Right renal pelvis (tissue), 4 donors: Measurements from ENCODE around the gene POFUT1. TPM values are rescaled to one million over a fixed set of nuclear protein-coding genes. Genes with fewer than 3 reads are reported as not detected.
A peak's percentile ranks its signal among the peaks of the same experiment; 100 is the strongest.
"Not testable (repeated sequence)": the region's sequence is repeated elsewhere in the genome, so short reads cannot be mapped to it uniquely, and the experiment has no call there.

ENCODE experiments used
- DNase-seq, 4 donors: peaks; one replicate each; pipeline ENCODE4 v3.0.0-alpha.2; 2013; ENCODE audit warnings: low read depth in 4 of 4, low spot score in 3 of 4, missing footprints in 1 of 4
- polyA plus RNA-seq, 4 donors: library from polyadenylated mRNA; unstranded; fragments of 120-200 nt; gene quantifications; one replicate each; pipeline ENCODE4 v1.2.1, GENCODE V29; 2013; ENCODE audit not compliant: insufficient read length in 4 of 4

POFUT1 gene
- polyA plus RNA-seq, result 10 to 100 TPM; 46.6 to 55.5 (median 49.2) TPM

DNA sequence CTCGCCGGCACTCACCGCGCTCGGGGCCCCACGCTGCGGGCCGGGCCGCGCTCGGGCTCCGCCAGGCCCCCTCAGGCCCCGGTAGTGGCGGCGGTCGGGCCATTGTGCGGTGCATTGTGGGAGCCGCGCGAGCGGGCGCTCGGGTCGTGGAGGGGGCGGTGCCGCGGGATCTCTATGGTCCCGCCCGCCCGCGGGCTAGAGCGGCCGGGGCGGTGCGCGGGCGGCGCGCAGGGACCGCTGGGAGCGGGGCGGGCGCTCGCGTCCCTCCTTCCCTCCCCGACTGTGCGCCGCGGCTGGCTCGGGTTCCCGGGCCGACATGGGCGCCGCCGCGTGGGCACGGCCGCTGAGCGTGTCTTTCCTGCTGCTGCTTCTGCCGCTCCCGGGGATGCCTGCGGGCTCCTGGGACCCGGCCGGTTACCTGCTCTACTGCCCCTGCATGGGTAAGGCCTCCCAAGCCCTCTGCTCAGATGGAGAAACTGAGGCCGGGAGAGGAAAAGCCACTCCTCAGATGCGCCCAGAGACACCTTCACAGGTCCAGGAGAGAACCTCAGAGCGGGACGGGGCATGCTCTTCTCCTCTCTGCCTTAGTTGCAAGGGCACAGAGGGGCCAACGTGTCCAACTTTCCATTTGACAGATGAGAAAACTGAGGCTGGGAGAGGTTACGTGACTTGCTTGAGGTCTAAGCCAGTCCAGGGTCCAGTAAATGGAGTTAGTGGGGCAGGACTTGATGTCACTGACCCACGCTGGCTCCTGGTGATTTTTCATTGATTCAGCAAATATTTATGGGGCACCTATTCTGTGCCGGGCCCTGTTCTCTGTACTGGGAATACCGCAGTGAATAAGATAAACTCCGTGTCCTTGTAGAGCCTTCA is at the start of gene POFUT1, which contains the start of gene PLAGL2:
Gene POFUT1, plus strand, starts transcription at position 255 of the 873 bp plus-strand sequence. Its CDS starts 62 bp downstream, at position 317.
Gene PLAGL2, minus strand, starts transcription at position 118 of the 873 bp plus-strand sequence. CDS start 5,565 bp downstream, outside the sequence.
- peak; percentile 76 to 85 (median 80) for DNase-seq

DNA sequence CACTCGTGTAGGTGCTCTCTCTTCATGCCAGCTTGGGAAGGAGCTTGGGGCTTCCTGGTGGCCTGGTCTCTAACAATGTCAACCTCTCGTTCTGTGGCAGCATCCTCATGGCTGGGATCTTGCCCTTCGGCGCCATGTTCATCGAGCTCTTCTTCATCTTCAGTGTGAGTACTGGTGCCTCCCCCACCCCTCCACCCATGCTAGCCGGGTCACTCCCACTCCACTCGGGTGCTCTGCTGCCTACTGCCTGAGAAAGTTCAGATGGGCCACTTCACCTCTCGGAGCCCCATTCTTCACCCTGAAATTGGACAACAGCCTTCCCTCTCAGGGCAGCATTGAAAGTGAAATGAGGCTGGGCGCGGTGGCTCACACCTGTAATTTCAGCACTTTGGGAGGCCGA is 49.3 kb upstream of the POFUT1 start:
- no peak for DNase-seq

DNA sequence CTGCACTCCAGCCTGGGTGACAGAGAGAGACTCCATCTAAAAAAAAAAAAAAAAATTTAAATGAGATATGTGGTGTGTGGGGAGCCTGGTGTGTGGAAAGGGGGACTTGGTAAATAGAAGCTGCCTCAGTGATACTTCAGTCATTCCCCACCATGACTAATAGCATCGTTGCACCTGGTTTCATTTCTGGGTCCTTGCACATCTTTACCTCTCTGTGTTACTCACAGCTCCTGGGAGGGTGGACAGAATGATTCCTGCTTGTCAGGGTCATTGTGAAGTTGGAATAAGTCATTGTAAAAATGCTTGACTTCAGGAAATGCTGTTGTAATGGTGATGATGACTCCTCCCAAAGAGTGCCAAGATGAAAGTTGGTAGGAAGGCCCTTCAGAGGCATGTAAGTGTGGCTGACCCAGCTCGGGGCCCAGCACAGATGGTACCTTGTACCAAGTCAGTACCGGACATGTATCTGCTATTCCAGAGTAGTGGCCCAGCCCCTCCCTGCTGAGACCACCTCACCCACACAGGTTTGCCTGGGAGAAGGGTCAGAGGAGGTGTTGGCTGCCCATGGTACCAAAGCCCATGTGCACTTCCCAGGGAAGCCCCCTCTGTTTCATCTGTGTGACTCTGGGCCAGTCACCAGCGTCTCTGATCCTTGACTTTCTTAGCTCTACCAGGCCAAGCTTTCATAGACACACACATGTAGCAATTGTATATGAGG is 48.6 kb upstream of the POFUT1 start:
- DNase-seq, result no peak

DNA sequence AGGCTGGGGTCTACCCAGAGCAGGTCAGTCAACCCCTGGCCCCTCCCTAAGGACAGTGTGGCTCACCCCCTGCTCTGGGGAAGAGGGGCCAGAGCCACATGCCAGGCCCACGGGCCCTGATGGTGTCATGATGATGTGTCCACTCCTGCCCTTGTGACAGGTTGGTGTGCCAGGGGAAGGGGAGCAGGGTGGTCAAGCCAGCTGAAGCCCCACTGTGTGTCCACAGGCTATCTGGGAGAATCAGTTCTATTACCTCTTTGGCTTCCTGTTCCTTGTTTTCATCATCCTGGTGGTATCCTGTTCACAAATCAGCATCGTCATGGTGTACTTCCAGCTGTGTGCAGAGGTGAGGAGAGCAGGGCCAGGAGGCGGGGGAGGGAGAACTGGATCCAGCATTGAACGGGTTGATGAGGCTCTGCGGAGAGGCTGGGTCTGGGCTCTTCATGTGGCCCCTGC is 47.9 kb upstream of the POFUT1 start:
- DNase-seq, result no peak

DNA sequence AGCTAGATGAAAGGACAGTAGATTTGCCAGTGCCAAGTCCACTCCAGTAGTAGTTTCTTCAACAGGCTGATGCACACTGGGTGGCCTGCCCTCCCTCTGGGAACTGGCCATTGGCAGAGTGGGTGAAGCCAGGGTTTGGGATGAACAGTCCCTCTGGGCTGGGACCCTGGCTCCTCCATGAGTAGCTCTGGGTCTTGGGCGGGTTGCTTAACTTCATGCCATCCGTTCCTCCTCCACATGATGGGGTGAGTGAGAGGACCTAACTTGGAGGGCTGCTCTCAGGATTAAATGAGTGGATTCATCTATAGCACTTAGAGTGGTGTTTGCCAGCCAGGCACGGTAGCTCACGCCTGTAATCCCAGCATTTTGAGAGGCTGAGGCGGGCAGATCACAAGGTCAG is 47.3 kb upstream of the POFUT1 start:
- DNase-seq, result no peak

DNA sequence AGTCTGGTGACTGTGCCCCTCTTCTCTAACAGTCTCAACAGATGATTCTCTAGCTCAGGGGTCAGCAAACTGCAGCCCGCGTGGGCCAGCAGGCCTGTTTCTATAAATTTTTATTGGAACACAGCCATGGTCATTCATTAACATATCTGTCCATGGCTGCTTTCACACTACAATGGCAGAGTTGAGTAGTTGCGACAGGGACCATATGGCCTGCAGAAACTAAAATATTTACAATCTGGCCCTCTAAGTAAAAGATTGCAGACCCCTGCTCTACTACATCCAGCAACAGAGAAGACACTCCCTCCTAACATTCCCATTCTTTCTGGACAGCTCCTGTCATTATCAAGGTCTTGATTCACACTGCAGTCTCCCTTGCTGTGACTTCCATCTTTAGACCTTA is 45.3 kb upstream of the POFUT1 start:
- DNase-seq, result no peak

DNA sequence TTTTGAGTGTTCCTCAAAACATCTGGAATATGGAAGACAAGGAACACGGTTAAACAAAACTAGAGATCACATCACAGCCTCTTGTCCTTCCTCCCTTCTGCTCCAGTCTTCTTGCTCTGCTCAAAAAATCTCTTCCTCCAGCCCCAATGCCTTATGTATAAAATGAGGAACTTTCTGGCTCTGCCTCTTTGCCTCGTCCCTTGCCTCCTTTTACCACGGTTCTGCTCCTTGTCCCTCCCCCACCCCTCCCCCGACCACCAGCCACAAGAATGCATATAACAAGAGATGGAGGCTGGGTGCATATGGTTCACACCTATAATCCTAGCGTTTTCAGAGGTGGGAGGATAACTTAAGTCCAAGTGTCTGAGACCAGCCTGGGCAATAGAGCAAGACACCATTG is 43.7 kb upstream of the POFUT1 start:
- no peak for DNase-seq

DNA sequence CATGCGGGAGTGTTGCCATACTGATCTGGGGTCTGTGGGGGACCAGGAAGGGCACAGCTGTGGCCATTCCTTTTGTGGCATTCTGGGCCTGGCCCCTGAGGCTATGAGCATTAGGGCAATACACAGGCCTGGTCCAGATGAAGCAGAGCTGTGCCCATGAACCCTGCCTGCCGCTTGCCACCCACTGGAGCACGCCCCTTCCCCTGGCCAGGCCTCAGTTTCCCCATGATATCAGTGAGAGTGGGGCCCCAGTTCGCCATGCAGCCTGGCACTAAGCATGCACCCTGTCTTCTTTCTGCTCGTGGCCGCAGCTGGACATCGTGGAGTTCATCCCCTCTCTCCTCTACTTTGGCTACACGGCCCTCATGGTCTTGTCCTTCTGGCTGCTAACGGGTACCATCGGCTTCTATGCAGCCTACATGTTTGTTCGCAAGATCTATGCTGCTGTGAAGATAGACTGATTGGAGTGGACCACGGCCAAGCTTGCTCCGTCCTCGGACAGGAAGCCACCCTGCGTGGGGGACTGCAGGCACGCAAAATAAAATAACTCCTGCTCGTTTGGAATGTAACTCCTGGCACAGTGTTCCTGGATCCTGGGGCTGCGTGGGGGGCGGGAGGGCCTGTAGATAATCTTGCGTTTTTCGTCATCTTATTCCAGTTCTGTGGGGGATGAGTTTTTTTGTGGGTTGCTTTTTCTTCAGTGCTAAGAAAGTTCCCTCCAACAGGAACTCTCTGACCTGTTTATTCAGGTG is 42.5 kb upstream of the POFUT1 start:
- no peak for DNase-seq

DNA sequence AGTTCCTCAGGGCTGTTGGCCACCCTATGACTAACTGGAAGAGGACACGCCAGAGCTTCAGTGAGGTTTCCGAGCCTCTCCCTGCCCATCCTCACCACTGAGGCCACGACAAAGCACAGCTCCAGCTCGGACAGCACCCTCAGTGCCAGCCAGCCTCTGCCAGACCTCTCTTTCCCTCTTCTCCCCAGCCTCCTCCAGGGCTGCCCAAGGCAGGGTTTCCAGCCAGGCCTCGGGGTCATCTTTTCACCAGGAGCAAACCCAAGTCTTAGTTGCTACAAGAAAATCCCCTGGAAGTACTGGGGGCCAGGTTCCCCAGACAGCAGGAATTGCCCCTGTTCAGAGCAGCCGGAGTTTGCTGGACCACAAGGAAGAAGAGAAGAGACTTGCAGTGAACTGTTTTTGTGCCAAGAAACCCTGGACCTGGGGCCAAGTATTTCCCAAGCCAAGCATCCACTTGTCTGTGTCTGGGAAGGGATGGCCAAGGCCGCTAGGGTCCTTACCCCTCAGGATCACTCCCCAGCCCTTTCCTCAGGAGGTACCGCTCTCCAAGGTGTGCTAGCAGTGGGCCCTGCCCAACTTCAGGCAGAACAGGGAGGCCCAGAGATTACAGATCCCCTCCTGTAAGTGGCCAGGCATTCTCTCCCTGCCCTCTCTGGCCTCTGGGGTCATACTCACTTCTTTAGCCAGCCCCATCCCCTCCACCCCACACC is 41.7 kb upstream of the POFUT1 start:
- no peak for DNase-seq

DNA sequence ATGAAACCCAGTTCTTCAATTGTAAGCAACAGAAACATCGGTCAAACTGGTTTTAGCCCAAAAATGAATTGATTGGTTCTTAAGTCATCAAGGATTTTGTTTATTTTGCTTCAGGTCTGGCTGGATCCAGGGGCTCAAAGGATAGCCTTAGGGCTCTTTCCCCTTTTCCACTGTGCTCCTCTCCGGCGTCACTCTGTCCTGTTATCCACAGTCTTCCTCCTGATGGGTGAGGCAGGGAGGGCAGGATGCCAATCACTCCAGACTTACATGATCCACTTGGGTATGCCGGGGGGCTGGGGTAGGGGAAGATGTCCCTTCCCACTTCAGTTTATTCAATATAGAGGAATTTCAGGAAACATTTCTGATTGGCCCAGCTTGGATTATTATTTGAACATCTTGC is 40.1 kb upstream of the POFUT1 start:
- DNase-seq, result no peak

DNA sequence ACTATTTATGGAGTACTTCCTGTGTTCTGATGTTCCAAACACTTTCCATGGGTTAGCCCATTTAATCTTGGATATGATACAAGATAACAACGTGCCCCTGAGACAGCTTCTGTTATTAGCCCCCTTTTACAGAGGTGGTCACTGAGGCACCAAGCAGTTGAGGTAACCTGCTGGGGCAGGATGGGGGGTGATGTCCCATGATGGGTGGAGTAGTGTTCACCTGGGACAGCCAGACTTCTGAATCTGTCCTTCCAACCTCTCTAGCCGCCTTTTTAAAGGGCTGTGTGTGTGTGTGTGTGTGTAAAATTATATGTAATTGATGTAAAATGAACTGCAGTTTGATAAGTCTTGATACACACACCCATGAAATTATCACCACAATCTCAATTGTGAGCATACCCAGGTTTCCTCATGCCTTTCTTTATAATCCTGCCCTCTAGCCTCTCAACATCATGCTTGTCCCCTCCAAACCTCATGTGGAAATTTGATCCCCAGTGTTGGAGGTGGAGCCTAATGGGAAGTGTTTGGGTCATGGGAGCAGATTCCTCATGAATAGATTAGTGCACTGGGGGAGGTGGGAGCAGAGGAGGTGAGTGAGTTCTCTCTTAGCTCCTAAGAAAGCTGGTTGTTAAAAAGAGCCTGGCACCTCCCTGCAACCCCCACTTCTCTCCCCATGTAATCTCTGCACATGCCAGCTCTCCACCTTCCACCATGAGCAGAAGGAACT is 39.3 kb upstream of the POFUT1 start:
- no peak for DNase-seq

DNA sequence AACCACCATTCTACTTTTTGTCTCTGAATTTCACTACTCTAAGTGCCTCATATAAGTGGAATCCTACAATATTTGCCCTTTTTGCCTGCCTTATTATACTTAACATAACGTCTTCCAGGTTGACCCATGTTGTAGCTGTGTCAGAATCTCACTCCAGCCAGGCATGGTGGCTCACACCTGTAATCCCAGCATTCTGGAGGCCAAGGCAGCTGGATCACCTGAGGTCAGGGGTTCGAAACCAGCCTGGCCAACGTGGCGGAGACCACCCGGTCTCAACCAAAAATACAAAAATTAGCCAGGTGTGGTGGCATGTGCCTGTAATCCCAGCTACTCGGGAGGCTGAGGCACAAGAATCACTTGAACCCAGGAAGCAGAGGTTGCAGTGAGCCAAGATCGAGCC is 30.0 kb upstream of the POFUT1 start:
- DNase-seq, result not testable (repeated sequence)

DNA sequence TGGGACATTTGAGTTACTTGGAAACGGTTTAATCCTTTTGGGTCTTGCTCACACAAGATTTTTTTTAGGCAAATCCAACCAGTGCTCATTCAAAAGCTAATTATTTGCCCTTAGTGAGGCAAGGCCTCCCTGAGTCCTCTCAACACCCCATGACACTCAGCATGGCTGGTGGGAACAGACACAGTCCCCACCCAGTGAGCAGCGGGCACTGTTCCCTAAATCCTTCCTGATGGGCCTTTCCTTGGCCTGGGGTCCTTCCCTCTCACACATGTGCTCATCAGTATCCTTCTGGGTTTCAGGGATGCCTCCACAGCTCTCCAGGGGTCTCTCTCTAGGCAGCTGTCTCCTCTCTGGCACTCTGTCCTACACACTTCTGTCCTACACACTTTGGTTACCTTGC is 28.2 kb upstream of the POFUT1 start:
- DNase-seq, result no peak

DNA sequence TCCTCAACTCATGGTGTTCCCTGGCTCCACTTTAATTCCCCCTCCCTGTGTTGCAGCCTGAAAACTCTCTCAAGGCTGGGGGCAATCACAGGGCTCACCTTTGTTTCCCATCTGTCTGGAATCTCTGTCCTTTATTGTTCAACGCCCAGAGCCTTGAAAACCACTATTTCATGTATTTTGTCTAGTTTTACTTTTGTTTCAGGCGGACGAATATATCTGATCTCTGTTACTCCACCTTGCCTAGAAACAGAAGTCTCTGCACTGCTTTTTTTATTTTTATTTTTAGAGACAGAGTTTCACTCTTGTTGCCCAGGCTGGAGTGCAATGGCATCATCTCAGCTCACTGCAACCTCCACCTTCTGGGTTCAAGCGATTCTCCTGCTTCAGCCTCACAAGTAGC is 27.7 kb upstream of the POFUT1 start:
- DNase-seq, result no peak

DNA sequence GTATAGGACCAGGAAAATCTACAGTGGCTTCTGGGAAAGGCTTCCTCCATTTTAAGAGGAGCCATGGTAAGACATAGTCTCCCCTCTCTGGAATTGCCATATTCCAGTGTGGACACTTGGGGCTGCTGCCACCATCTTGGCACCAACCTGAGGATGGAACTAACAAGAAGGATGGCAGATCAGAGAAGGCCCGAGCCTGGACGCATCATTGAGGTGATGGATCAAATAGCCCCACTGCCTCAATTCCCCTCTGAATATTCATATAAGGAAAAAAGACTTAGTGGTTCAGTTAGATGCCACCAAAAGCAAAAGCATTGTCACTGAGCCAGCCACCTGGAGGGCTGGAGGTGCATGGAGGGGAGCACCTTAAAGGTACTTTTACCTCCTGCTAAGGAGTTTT is 26.1 kb upstream of the POFUT1 start:
- DNase-seq, result no peak

DNA sequence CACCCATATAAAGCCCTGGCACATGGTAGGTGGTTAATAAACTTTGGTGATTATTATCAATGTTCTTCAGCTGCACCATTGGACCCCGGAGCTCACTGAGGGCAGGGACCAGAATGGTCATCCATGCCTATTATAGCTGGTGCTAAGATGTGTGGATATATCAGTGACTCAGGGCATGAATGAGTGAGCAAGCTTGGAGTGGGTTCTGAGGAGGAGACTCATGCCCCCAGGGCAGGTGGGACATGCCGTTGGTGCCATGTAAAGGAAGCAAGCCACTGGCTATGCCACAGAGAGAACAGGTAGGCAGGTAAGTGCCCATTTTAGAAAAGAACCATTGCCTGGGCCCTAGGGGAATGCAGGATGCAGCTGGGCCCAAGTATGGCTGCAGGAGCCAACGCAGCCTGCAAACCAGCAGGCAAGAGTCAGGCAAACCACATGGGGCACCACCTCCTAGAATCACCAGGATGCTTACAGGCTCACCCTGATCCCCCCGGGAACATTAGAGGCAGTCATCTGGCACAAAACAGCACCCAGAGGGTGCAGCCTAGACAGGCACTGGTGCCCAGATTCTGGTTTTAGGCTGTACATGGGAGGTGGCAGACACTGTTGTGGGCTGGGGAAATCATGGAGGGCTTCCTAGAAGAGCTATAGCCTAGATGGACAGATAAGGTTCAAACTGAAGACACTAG is 23.6 kb upstream of the POFUT1 start:
- DNase-seq, result no peak

DNA sequence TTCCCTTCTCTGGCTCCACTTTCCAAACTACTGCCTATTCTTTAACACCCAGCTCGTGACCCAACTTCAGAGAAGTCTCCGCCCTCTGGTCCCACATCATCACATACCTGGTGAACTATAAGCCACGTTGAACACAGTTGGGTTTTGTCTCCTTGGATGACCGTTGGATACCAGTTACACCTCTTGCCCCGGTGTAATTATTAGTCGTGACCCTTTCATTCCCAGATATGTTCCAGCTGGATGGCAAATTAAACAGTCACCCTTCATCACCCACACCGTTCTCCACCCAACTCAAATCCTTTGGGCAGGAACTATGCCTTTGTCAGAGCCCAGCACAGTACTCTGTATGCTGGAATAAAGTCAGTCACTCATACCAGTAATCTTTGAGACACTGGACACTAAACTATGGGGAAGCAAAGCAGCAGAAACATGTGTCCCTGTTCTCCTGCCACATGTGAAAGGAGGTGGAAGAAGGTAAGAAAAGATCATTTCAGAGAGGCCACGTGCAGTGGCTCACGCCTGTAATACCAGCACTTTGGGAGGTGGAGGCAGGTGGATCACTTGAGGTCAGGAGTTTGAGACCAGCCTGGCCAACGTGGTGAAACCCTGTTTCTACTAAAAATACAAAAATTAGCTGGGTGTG is 22.6 kb upstream of the POFUT1 start:
- DNase-seq, result no peak

DNA sequence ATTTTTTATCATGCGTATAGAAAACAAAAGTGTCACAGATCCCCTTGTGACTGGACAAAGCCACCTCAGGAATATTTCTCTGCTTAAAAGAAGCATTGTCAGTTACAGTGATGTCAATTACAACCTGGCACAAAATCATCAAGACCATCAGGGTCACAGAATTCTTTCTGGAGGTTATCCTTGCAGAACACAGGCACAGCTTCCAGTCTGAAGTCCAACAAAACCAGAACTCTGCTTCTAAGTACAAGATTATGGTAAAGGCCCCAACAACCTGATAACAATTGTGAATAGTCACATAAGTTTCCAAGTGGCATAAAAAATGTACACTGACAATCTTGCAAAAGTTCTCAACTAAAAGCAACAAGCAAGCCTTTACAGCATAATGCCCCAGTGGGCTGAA is 21.2 kb upstream of the POFUT1 start:
- no peak for DNase-seq
